Panc1 (cell line): ENCODE measurements around the gene GTF2A1L. TPM values are rescaled to one million over a fixed set of nuclear protein-coding genes. Genes with fewer than 3 reads are reported as not detected.

Source experiments
- ATAC-seq: fragments of 200-7000 bp; cut with Tn5 transposase; 2 replicates; pipeline ENCODE4 v1.9.1; 2020; ENCODE audit warnings: mild to moderate bottlenecking, moderate library complexity
- BruUV-seq: library from RNA; stranded (reverse); fragments of 400-500 nt; replicated peaks from 2 replicates; lab custom pipeline; 2021; lab: Mats Ljungman, UMichigan
- CTCF ChIA-PET: fragments of 300-600 bp; sonication (Branson Sonifier 250); formaldehyde crosslinking; loops from one replicate; lab custom pipeline; 2022; ENCODE audit warnings: antibody characterized with exemption; lab: Charles Lee
- POLR2A ChIA-PET: fragments of 300-600 bp; sonication (Branson Sonifier 250); formaldehyde crosslinking; loops from one replicate; lab custom pipeline; 2022; ENCODE audit warnings: antibody characterized with exemption; lab: Charles Lee
- DNase-seq: peaks from one replicate; pipeline ENCODE4 v3.0.0-alpha.2; 2010; ENCODE audit warnings: low read depth, low spot score
- H3K27ac ChIP-seq: 2 replicates; pipeline ENCODE4 v1.5.1; 2011; ENCODE audit warnings: mild to moderate bottlenecking, low read length, inconsistent platforms
- H3K27me3 ChIP-seq: fragments of 200-500 bp; sonication (Bioruptor generic); 2 replicates; pipeline ENCODE4 v1.6.0; 2014; ENCODE audit warnings: low read length, inconsistent platforms; ENCODE audit not compliant: control insufficient read depth, insufficient read depth
- H3K36me3 ChIP-seq: fragments of 200-500 bp; sonication (Bioruptor generic); 2 replicates; pipeline ENCODE4 v1.5.1; 2014; ENCODE audit warnings: inconsistent platforms, mild to moderate bottlenecking, low read length, moderate library complexity; ENCODE audit not compliant: control insufficient read depth, insufficient read depth
- H3K4me1 ChIP-seq: 2 replicates; pipeline ENCODE4 v1.5.1; 2011; ENCODE audit warnings: inconsistent platforms, mild to moderate bottlenecking, low read length, moderate library complexity; ENCODE audit not compliant: control insufficient read depth, insufficient read depth
- H3K4me3 ChIP-seq, 2 experiments: 2 replicates each; pipeline ENCODE4 v1.5.1; 2011 to 2012; ENCODE audit warnings: low read depth in 2 of 2, low read length in 2 of 2, mild to moderate bottlenecking in 2 of 2, inconsistent platforms in 1 of 2, moderate library complexity in 1 of 2
- H3K9me3 ChIP-seq: fragments of 200-500 bp; sonication (Bioruptor generic); 2 replicates; pipeline ENCODE4 v1.5.1; 2014; ENCODE audit warnings: low read depth, mild to moderate bottlenecking, inconsistent platforms, low read length, moderate library complexity; ENCODE audit not compliant: control insufficient read depth, insufficient read depth
- POLR2AphosphoS5 ChIP-seq: IDR thresholded peaks from 2 replicates; pipeline ENCODE4 v1.6.1; 2012; ENCODE audit warnings: mild to moderate bottlenecking, low read depth, low read length, moderate library complexity
- SIN3A ChIP-seq: IDR thresholded peaks from 2 replicates; pipeline ENCODE4 v1.6.1; 2012; ENCODE audit warnings: low read depth, mild to moderate bottlenecking, low read length, moderate library complexity, borderline replicate concordance; ENCODE audit not compliant: insufficient read depth
- TCF7L2 ChIP-seq: IDR thresholded peaks from 2 replicates; pipeline ENCODE4 v1.6.1; 2011; ENCODE audit warnings: mild to moderate bottlenecking, low read depth, low read length, inconsistent platforms
- in situ Hi-C: cut with HindIII; loops from 2 replicates; pipeline ENCODE4 v1.10.0; 2016; ENCODE audit warnings: low sequenced_read_pairs, low pct_unique_long_range_greater_than_20kb
- intact Hi-C: fragments of 100-400 bp; cut with micrococcal nuclease; formaldehyde crosslinking; loops from one replicate; pipeline ENCODE4 v1.10.0; 2022; ENCODE audit not compliant: unreplicated experiment
- total RNA-seq: library from RNA; stranded (reverse); gene quantifications from one replicate; pipeline ENCODE4 v1.2.1, GENCODE V29; 2021; ENCODE audit not compliant: unreplicated experiment
- TF ChIP-seq, protein P1 (sequence below), 2 experiments: IDR thresholded peaks; 2 replicates each; pipeline ENCODE4 v1.6.1; 2011 to 2012; ENCODE audit warnings: low read depth in 2 of 2, control low read depth in 1 of 2, low read length in 1 of 2, mild to moderate bottlenecking in 1 of 2, moderate library complexity in 1 of 2; ENCODE audit not compliant: insufficient read depth in 1 of 2
- TF ChIP-seq, protein P2 (sequence below): fragments of 450-650 bp; IDR thresholded peaks from 2 replicates; pipeline ENCODE4 v1.5.1; 2017; ENCODE audit warnings: mild to moderate bottlenecking

Gene GTF2A1L
- total RNA-seq, 1 experiment from 2014 or later: not detected

- TF ChIP-seq, protein P1, sequence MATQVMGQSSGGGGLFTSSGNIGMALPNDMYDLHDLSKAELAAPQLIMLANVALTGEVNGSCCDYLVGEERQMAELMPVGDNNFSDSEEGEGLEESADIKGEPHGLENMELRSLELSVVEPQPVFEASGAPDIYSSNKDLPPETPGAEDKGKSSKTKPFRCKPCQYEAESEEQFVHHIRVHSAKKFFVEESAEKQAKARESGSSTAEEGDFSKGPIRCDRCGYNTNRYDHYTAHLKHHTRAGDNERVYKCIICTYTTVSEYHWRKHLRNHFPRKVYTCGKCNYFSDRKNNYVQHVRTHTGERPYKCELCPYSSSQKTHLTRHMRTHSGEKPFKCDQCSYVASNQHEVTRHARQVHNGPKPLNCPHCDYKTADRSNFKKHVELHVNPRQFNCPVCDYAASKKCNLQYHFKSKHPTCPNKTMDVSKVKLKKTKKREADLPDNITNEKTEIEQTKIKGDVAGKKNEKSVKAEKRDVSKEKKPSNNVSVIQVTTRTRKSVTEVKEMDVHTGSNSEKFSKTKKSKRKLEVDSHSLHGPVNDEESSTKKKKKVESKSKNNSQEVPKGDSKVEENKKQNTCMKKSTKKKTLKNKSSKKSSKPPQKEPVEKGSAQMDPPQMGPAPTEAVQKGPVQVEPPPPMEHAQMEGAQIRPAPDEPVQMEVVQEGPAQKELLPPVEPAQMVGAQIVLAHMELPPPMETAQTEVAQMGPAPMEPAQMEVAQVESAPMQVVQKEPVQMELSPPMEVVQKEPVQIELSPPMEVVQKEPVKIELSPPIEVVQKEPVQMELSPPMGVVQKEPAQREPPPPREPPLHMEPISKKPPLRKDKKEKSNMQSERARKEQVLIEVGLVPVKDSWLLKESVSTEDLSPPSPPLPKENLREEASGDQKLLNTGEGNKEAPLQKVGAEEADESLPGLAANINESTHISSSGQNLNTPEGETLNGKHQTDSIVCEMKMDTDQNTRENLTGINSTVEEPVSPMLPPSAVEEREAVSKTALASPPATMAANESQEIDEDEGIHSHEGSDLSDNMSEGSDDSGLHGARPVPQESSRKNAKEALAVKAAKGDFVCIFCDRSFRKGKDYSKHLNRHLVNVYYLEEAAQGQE (IDR thresholded peaks at IDR 0.05; ENCODE audit: insufficient read depth in 1 of 2, low read depth in 2 of 2, low read length in 1 of 2): no peak
- TF ChIP-seq, protein P2, sequence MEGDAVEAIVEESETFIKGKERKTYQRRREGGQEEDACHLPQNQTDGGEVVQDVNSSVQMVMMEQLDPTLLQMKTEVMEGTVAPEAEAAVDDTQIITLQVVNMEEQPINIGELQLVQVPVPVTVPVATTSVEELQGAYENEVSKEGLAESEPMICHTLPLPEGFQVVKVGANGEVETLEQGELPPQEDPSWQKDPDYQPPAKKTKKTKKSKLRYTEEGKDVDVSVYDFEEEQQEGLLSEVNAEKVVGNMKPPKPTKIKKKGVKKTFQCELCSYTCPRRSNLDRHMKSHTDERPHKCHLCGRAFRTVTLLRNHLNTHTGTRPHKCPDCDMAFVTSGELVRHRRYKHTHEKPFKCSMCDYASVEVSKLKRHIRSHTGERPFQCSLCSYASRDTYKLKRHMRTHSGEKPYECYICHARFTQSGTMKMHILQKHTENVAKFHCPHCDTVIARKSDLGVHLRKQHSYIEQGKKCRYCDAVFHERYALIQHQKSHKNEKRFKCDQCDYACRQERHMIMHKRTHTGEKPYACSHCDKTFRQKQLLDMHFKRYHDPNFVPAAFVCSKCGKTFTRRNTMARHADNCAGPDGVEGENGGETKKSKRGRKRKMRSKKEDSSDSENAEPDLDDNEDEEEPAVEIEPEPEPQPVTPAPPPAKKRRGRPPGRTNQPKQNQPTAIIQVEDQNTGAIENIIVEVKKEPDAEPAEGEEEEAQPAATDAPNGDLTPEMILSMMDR: peak; percentile 22; the same call in 1 of the 2 replicates
- Histone ChIP-seq H3K4me1 (no peaks in the 10 kb centered on the region), H3K4me3 (no peak overlapping the region), H3K27me3 (0 out of 2 replicates have a peak, but pooled peaks cover 4% of the 10 kb centered on the region), H3K27ac (no peak overlapping the region), H3K36me3 (no peaks in the 10 kb centered on the region), H3K9me3 (no peaks in the 10 kb centered on the region)
- in situ Hi-C loops (no loop called here), intact Hi-C loops (loop anchor here (10.0 kb wide), 1 partner anchor 123 kb away; no protein-coding TSS in a partner anchor)
- ATAC-seq (0 out of 2 replicates have a peak, but pooled peaks have one; percentile 53), DNase-seq (no peak)
- ChIA-PET CTCF (no interaction called here), POLR2A (no interaction called here)
- no TSS peak for BruUV-seq
Observed at GRCh38 chr2:48727560-48727959, 109.9 kb downstream of the GTF2A1L start.

- ATAC-seq: no peak
- H3K27me3 ChIP-seq: 0 out of 2 replicates have a peak, but pooled peaks cover 4% of the 10 kb centered on the region
- H3K27ac ChIP-seq: no peak overlapping the region
- ChIA-PET CTCF (no interaction called here), POLR2A (no interaction called here)
- no peaks in the 10 kb centered on the region for H3K4me1 ChIP-seq
- H3K4me3 ChIP-seq: no peak overlapping the region
- no TSS peak for BruUV-seq
- in situ Hi-C loops (no loop called here), intact Hi-C loops (loop anchor here (10.0 kb wide), 1 partner anchor 123 kb away; no protein-coding TSS in a partner anchor)
- TF ChIP-seq TCF7L2 (no peak), SIN3A (no peak), POLR2AphosphoS5 (no peak)
- TF ChIP-seq, protein P1 (IDR thresholded peaks at IDR 0.05; ENCODE audit: insufficient read depth in 1 of 2, low read depth in 2 of 2, low read length in 1 of 2): no peak
- TF ChIP-seq, protein P2: no peak
- DNase-seq: no peak
- H3K9me3 ChIP-seq: no peaks in the 10 kb centered on the region
- no peaks in the 10 kb centered on the region for H3K36me3 ChIP-seq
Observed at GRCh38 chr2:48728295-48728694, 110.6 kb downstream of the GTF2A1L start.
